Hepatocyte (in vitro differentiated cells): ENCODE results near the gene ARID5A. TPM values are rescaled to one million over a fixed set of nuclear protein-coding genes. Genes with fewer than 3 reads are reported as not detected.

ENCODE experiments used
- DNase-seq: peaks from one replicate; pipeline ENCODE4 v3.0.0-alpha.2; 2016; ENCODE audit warnings: low spot score
- H2AFZ ChIP-seq: fragments of 200-600 bp; sonication (generic); 2 replicates; pipeline ENCODE4 v1.6.0; 2016; ENCODE audit warnings: antibody characterized with exemption, mild to moderate bottlenecking
- H3K27ac ChIP-seq: fragments of 200-600 bp; sonication (generic); 2 replicates; pipeline ENCODE4 v1.5.1; 2016; ENCODE audit warnings: mild to moderate bottlenecking
- H3K27me3 ChIP-seq: fragments of 200-600 bp; sonication (generic); 2 replicates; pipeline ENCODE4 v1.6.1; 2016
- H3K36me3 ChIP-seq: fragments of 200-600 bp; sonication (generic); replicated peaks from 2 replicates; pipeline ENCODE4 v1.5.1; 2016; ENCODE audit warnings: low read depth; ENCODE audit not compliant: insufficient read depth
- H3K4me1 ChIP-seq: fragments of 200-600 bp; sonication (generic); 2 replicates; pipeline ENCODE4 v1.5.1; 2016; ENCODE audit warnings: mild to moderate bottlenecking, moderate library complexity; ENCODE audit not compliant: insufficient read depth
- H3K4me2 ChIP-seq: fragments of 200-600 bp; sonication (generic); 2 replicates; pipeline ENCODE4 v1.6.0; 2016
- H3K4me3 ChIP-seq: fragments of 200-600 bp; sonication (generic); 2 replicates; pipeline ENCODE4 v1.5.1; 2016; ENCODE audit warnings: mild to moderate bottlenecking
- H3K79me2 ChIP-seq: fragments of 200-600 bp; sonication (generic); 2 replicates; pipeline ENCODE4 v1.6.0; 2017; ENCODE audit warnings: mild to moderate bottlenecking
- H3K9me2 ChIP-seq: fragments of 200-600 bp; sonication (generic); replicated peaks from 2 replicates; pipeline ENCODE4 v1.6.0; 2017; ENCODE audit warnings: mild to moderate bottlenecking; ENCODE audit not compliant: insufficient read depth
- H3K9me3 ChIP-seq: fragments of 200-600 bp; sonication (generic); 2 replicates; pipeline ENCODE4 v1.5.1; 2016; ENCODE audit warnings: low read depth, mild to moderate bottlenecking
- H4K20me1 ChIP-seq: fragments of 200-600 bp; sonication (generic); 2 replicates; pipeline ENCODE4 v1.6.0; 2016; ENCODE audit warnings: mild to moderate bottlenecking; ENCODE audit not compliant: insufficient read depth, poor library complexity, severe bottlenecking
- CTCF ChIP-seq: fragments of 200-600 bp; sonication (generic); IDR thresholded peaks from 2 replicates; pipeline ENCODE4 v1.5.1; 2016; ENCODE audit warnings: antibody characterized with exemption, mild to moderate bottlenecking; ENCODE audit not compliant: poor library complexity
- EZH2 ChIP-seq: fragments of 200-600 bp; sonication (generic); IDR thresholded peaks from 2 replicates; pipeline ENCODE4 v1.6.1; 2016; ENCODE audit warnings: antibody characterized with exemption, mild to moderate bottlenecking, borderline replicate concordance
- EZH2phosphoT487 ChIP-seq: fragments of 200-600 bp; sonication (generic); IDR thresholded peaks from one replicate; pipeline ENCODE4 v1.6.1; 2018; ENCODE audit warnings: antibody characterized with exemption, mild to moderate bottlenecking, low read depth, moderate library complexity; ENCODE audit not compliant: unreplicated experiment, severe bottlenecking
- WGBS: methylation state at CpG from one replicate; pipeline ENCODE4 v1.1.6; 2016; ENCODE audit warnings: low lambda C conversion rate; ENCODE audit errors: missing lambda C conversion rate; 5-methylcytosine and 5-hydroxymethylcytosine counted together
- polyA plus RNA-seq: library from polyadenylated mRNA; unstranded; fragments of >200 nt; fragmentation: Nextera tagmentation; extraction: Ambion mirVana; gene quantifications from 2 replicates; pipeline ENCODE4 v1.2.1, GENCODE V29; 2016
- total RNA-seq: library from RNA; depleted of rRNA; stranded (reverse); fragments of >200 nt; gene quantifications from 2 replicates; pipeline ENCODE4 v1.2.3, GENCODE V29; 2014

Gene ARID5A
- total and polyA plus RNA-seq, 2 experiments from 2014 or later = 6.9 to 13.3 TPM

GRCh38 chr2:96502891-96503636 lies 33.5 kb upstream of the ARID5A start:
- Histone ChIP-seq H2AFZ (no peak overlapping the region), H3K4me1 (peaks cover 16% of the 10 kb centered on the region), H3K4me3 (no peak overlapping the region), H3K27me3 (no peaks in the 10 kb centered on the region), H3K79me2 (no peaks in the 10 kb centered on the region), H4K20me1 (no peaks in the 10 kb centered on the region), H3K9me3 (no peaks in the 10 kb centered on the region), H3K4me2 (peak overlapping the region; percentile 29), H3K9me2 (no peaks in the 10 kb centered on the region), H3K36me3 (no peaks in the 10 kb centered on the region), H3K27ac (no peak overlapping the region)
- no peak for DNase-seq
- 87% methylated on average over 8 of the region's 13 CpGs for WGBS
- TF ChIP-seq CTCF (no peak), EZH2phosphoT487 (no peak), EZH2 (no peak)

GRCh38 chr2:96503637-96504243 lies 32.8 kb upstream of the ARID5A start:
- no peak for DNase-seq
- WGBS = 93% methylated on average over 12 of the region's 12 CpGs
- H3K27me3 ChIP-seq = no peaks in the 10 kb centered on the region
- no peak overlapping the region for H3K4me3 ChIP-seq
- peaks cover 18% of the 10 kb centered on the region for H3K4me1 ChIP-seq
- no peak overlapping the region for H2AFZ ChIP-seq
- no peaks in the 10 kb centered on the region for H3K79me2 ChIP-seq
- H4K20me1 ChIP-seq = no peaks in the 10 kb centered on the region
- no peak overlapping the region for H3K4me2 ChIP-seq
- H3K9me3 ChIP-seq = no peaks in the 10 kb centered on the region
- TF ChIP-seq EZH2 (no peak), EZH2phosphoT487 (no peak), CTCF (no peak)
- H3K27ac ChIP-seq = no peak overlapping the region
- no peaks in the 10 kb centered on the region for H3K9me2 ChIP-seq
- H3K36me3 ChIP-seq = no peaks in the 10 kb centered on the region

GRCh38 chr2:96505231-96505889 lies 31.2 kb upstream of the ARID5A start, which contains the start of gene NEURL3:
Gene NEURL3, minus strand, starts transcription at chr2:96505357. Its CDS starts 71 bp downstream, at chr2:96505286.
- Histone ChIP-seq H3K27ac (peak within 1 kb of the TSS; percentile 88), H3K9me2 (no peaks in the 10 kb centered on the region), H3K4me1 (peaks cover 18% of the 10 kb centered on the region), H3K4me3 (no peak within 1 kb of the TSS), H3K27me3 (no peaks in the 10 kb centered on the region), H4K20me1 (no peaks in the 10 kb centered on the region), H3K36me3 (no peaks in the 10 kb centered on the region), H2AFZ (no peak within 1 kb of the TSS), H3K9me3 (no peaks in the 10 kb centered on the region), H3K79me2 (no peaks in the 10 kb centered on the region), H3K4me2 (peak within 1 kb of the TSS; percentile 40)
- TF ChIP-seq CTCF = no peak
- no peak for TF ChIP-seq EZH2phosphoT487
- TF ChIP-seq EZH2 = no peak
- WGBS = 35% methylated on average over 9 of the region's 9 CpGs
- DNase-seq = peak; percentile 82
